ENCODE data around the gene ARFGEF3. TPM values are rescaled to one million over a fixed set of nuclear protein-coding genes. Genes with fewer than 3 reads are reported as not detected.

Gene ARFGEF3
- polyA plus RNA-seq, 1 of the 3 experiments (the other 2 are of a cell fraction): not detected

DNA sequence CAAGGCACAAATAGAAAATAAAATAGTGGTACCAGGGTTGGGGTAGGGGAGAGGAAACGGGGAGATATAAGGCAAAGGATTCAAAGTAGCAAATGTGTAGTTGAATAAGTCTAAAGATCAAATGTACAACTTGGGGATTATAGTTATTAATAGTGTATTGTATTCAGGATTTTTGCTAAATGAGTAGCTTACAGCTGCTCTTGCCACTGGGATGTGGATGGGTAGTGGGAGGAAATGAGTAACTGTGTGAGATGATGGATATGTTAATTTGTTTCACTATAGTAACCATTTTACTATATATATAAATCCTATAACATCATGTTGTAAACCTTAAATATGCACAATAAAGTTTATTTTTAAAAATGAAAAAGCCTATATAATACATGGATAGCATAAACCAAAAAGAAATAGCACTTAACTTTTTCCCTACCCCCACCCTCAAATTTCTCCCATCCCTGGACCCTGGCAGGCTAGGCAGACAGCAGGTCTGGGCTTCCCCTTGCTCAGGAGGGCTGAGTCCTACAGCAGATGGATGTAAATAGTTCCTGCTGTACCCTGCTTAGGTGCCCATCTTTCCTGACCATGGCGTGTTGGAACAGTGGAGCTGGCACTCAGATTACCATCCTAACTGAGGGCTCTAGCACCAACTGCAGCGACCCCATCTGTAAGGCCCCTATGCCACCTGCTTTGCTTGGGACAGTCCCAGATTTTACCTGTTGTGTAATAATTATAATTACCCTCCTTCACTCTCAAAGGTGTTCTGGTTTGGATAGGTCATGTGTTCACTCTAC, 85.1 kb downstream of the ARFGEF3 start:
- H2AFZ ChIP-seq (ENCODE audit: low read depth): no peak overlapping the region
- H3K4me2 ChIP-seq: no peak overlapping the region
- no peak for DNase-seq
- WGBS (ENCODE audit: low lambda C conversion rate): 19% methylated on average over 2 of the region's 3 CpGs
- no peak overlapping the region for H3K4me3 ChIP-seq (ENCODE audit: low read depth in 2 of 2, low read length in 1 of 2)
- no peak overlapping the region for H3K9ac ChIP-seq
- no peak overlapping the region for H3K27ac ChIP-seq (ENCODE audit: low read depth in 2 of 2, low read length in 1 of 2)
- H3K4me1 ChIP-seq (ENCODE audit: control insufficient read depth in 1 of 2, insufficient read depth in 2 of 2, low read depth in 1 of 2, low read length in 1 of 2): no peaks in the 10 kb centered on the region
- H3K36me3 ChIP-seq (replicated peaks in 1 of 2; ENCODE audit: control insufficient read depth in 1 of 2, insufficient read depth in 2 of 2, low read length in 1 of 2): no peaks in the 10 kb centered on the region
- ChIA-PET CTCF (interaction anchor here (1.0 kb wide), 1 partner anchor 15 kb away, joined by 3 read pairs; no protein-coding TSS in a partner anchor), POLR2A (no interaction called here)
- H3K9me3 ChIP-seq: no peaks in the 10 kb centered on the region
- no peaks in the 10 kb centered on the region for H3K79me2 ChIP-seq (ENCODE audit: insufficient read depth)
- H3K27me3 ChIP-seq (ENCODE audit: insufficient read depth): no peaks in the 10 kb centered on the region
- TF ChIP-seq, protein P1, sequence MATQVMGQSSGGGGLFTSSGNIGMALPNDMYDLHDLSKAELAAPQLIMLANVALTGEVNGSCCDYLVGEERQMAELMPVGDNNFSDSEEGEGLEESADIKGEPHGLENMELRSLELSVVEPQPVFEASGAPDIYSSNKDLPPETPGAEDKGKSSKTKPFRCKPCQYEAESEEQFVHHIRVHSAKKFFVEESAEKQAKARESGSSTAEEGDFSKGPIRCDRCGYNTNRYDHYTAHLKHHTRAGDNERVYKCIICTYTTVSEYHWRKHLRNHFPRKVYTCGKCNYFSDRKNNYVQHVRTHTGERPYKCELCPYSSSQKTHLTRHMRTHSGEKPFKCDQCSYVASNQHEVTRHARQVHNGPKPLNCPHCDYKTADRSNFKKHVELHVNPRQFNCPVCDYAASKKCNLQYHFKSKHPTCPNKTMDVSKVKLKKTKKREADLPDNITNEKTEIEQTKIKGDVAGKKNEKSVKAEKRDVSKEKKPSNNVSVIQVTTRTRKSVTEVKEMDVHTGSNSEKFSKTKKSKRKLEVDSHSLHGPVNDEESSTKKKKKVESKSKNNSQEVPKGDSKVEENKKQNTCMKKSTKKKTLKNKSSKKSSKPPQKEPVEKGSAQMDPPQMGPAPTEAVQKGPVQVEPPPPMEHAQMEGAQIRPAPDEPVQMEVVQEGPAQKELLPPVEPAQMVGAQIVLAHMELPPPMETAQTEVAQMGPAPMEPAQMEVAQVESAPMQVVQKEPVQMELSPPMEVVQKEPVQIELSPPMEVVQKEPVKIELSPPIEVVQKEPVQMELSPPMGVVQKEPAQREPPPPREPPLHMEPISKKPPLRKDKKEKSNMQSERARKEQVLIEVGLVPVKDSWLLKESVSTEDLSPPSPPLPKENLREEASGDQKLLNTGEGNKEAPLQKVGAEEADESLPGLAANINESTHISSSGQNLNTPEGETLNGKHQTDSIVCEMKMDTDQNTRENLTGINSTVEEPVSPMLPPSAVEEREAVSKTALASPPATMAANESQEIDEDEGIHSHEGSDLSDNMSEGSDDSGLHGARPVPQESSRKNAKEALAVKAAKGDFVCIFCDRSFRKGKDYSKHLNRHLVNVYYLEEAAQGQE (IDR thresholded peaks at IDR 0.05; ENCODE audit: low read depth, low read length): no peak
- no peak for TF ChIP-seq SIN3A (IDR thresholded peaks at IDR 0.05; ENCODE audit: borderline replicate concordance, low read depth, low read length)
- TF ChIP-seq TCF12 (IDR thresholded peaks at IDR 0.05): no peak
- no peak for TF ChIP-seq RCOR1 (IDR thresholded peaks at IDR 0.05; ENCODE audit: low read length)
- TF ChIP-seq YY1 (IDR thresholded peaks at IDR 0.05; ENCODE audit: low read depth): no peak
- TF ChIP-seq, protein P2, sequence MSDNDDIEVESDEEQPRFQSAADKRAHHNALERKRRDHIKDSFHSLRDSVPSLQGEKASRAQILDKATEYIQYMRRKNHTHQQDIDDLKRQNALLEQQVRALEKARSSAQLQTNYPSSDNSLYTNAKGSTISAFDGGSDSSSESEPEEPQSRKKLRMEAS (IDR thresholded peaks at IDR 0.05; ENCODE audit: low read depth): no peak
- TF ChIP-seq RAD21 (IDR thresholded peaks at IDR 0.05; ENCODE audit: low read length): no peak
- TF ChIP-seq, protein P3, sequence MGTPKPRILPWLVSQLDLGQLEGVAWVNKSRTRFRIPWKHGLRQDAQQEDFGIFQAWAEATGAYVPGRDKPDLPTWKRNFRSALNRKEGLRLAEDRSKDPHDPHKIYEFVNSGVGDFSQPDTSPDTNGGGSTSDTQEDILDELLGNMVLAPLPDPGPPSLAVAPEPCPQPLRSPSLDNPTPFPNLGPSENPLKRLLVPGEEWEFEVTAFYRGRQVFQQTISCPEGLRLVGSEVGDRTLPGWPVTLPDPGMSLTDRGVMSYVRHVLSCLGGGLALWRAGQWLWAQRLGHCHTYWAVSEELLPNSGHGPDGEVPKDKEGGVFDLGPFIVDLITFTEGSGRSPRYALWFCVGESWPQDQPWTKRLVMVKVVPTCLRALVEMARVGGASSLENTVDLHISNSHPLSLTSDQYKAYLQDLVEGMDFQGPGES (IDR thresholded peaks at IDR 0.05; ENCODE audit: low read depth, low read length): no peak
- TF ChIP-seq SMC3 (IDR thresholded peaks at IDR 0.05; ENCODE audit: low read depth, low read length): no peak
- no peak for TF ChIP-seq FOSL2 (IDR thresholded peaks at IDR 0.05; ENCODE audit: borderline replicate concordance, low read depth)
- TF ChIP-seq MXI1 (IDR thresholded peaks at IDR 0.05; ENCODE audit: low read depth, low read length): no peak
- TF ChIP-seq, protein P4, sequence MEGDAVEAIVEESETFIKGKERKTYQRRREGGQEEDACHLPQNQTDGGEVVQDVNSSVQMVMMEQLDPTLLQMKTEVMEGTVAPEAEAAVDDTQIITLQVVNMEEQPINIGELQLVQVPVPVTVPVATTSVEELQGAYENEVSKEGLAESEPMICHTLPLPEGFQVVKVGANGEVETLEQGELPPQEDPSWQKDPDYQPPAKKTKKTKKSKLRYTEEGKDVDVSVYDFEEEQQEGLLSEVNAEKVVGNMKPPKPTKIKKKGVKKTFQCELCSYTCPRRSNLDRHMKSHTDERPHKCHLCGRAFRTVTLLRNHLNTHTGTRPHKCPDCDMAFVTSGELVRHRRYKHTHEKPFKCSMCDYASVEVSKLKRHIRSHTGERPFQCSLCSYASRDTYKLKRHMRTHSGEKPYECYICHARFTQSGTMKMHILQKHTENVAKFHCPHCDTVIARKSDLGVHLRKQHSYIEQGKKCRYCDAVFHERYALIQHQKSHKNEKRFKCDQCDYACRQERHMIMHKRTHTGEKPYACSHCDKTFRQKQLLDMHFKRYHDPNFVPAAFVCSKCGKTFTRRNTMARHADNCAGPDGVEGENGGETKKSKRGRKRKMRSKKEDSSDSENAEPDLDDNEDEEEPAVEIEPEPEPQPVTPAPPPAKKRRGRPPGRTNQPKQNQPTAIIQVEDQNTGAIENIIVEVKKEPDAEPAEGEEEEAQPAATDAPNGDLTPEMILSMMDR (IDR thresholded peaks at IDR 0.05): no peak
- no peak for TF ChIP-seq GATA2 (CRISPR knock-in tag; IDR thresholded peaks at IDR 0.05)
- TF ChIP-seq TAF1 (IDR thresholded peaks at IDR 0.05; ENCODE audit: borderline replicate concordance, low read depth, low read length): no peak
- TF ChIP-seq, protein P5, sequence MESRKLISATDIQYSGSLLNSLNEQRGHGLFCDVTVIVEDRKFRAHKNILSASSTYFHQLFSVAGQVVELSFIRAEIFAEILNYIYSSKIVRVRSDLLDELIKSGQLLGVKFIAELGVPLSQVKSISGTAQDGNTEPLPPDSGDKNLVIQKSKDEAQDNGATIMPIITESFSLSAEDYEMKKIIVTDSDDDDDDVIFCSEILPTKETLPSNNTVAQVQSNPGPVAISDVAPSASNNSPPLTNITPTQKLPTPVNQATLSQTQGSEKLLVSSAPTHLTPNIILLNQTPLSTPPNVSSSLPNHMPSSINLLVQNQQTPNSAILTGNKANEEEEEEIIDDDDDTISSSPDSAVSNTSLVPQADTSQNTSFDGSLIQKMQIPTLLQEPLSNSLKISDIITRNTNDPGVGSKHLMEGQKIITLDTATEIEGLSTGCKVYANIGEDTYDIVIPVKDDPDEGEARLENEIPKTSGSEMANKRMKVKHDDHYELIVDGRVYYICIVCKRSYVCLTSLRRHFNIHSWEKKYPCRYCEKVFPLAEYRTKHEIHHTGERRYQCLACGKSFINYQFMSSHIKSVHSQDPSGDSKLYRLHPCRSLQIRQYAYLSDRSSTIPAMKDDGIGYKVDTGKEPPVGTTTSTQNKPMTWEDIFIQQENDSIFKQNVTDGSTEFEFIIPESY (IDR thresholded peaks at IDR 0.05; ENCODE audit: borderline replicate concordance, low read depth): no peak
- TF ChIP-seq NRF1 (IDR thresholded peaks at IDR 0.05; ENCODE audit: low read depth, low read length): no peak
- no peak for TF ChIP-seq RFX5 (IDR thresholded peaks at IDR 0.05; ENCODE audit: low read length)
- TF ChIP-seq ELF1 (IDR thresholded peaks at IDR 0.05): no peak
- TF ChIP-seq TEAD4 (IDR thresholded peaks at IDR 0.05; ENCODE audit: borderline replicate concordance, insufficient read depth): no peak
- TF ChIP-seq NFIC (IDR thresholded peaks at IDR 0.05; ENCODE audit: borderline replicate concordance): no peak
- no peaks in the 10 kb centered on the region for H3F3A ChIP-seq (replicated peaks; ENCODE audit: insufficient read depth)
- no peaks in the 10 kb centered on the region for H4K20me1 ChIP-seq (ENCODE audit: insufficient read depth)
- H3K9me2 ChIP-seq: no peaks in the 10 kb centered on the region
